Stimulated activated CD4-positive, alpha-beta T cell treated with anti-CD3 and anti-CD28 coated beads, Interleukin-12 subunit alpha, Interleukin-12 subunit beta, amount 100 ng/mL, for 24 hours (primary cell): ENCODE data around the gene CPED1.
"Not testable (repeated sequence)": the region's sequence is repeated elsewhere in the genome, so short reads cannot be mapped to it uniquely, and the experiment has no call there.

Experiments
- DNase-seq, 2 experiments: peaks; one replicate each; pipeline ENCODE4 v3.0.0-alpha.2; 2020; ENCODE audit warnings: low read depth in 2 of 2

Gene CPED1

DNA sequence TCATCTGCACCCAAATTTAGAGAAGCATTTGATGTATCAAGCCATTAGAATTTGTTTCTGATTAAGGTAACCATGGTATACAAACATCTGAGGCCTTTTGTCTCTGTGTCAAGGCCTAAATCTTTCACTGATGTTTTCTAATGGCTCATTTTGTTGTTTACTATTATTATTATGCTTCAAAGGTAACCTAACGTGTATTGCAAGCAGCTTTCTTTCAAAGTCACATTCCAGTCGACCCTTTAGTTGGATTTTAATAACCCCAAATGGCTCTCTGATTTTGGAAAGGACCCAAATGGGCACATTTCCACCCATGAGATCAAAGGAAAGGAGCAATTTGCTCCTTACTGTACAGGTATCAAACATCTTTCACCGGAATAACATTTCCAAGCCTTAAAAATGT is 293.6 kb downstream of the CPED1 start:
- no peak for DNase-seq

DNA sequence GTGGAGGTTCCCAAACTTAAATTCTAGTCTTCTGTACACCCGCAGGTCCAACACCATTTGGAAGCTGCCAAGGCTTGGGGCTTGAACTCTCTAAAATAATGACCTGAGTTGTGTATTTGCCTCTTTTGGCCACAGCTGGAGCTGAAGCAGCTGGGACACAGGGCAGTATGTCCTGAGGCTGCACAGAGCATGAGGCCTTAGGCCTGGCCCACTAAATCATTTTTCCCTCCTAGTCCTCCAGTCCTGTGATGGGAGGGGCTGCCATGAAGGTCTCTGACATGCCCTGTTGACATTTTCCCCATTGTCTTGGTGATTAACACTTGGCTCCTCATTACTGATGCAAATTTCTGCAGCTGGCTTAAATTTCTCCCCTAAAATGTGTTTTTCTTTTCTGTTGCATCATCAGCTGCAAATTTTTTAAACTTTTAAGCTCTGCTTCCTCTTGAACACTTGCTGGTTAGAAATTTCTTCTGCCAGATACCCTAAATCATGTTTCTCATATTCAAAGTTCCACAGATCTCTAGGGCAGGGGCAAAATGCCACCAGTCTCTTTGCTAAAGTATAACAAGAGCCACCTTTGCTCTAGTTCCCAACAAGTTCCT is 296.7 kb downstream of the CPED1 start:
- no peak for DNase-seq

DNA sequence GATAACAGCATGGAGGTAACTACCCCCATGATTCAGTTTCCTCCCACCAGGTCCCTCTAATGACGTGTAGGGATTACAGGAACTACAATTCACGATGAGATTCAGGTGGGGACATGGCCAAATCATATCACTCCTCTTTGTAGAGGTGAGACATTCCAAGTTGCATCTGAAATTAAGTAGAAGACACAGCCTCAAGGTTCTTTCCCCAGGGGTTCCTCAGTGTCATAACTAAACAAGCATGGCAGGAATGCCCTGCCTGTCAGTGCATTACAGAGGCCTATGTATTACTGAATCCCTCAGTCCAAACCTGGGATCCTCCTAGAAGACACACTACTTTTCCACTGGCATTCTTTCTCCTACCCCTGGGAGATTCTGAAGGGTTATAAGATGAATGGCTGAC is 297.7 kb downstream of the CPED1 start:
- no peak for DNase-seq

DNA sequence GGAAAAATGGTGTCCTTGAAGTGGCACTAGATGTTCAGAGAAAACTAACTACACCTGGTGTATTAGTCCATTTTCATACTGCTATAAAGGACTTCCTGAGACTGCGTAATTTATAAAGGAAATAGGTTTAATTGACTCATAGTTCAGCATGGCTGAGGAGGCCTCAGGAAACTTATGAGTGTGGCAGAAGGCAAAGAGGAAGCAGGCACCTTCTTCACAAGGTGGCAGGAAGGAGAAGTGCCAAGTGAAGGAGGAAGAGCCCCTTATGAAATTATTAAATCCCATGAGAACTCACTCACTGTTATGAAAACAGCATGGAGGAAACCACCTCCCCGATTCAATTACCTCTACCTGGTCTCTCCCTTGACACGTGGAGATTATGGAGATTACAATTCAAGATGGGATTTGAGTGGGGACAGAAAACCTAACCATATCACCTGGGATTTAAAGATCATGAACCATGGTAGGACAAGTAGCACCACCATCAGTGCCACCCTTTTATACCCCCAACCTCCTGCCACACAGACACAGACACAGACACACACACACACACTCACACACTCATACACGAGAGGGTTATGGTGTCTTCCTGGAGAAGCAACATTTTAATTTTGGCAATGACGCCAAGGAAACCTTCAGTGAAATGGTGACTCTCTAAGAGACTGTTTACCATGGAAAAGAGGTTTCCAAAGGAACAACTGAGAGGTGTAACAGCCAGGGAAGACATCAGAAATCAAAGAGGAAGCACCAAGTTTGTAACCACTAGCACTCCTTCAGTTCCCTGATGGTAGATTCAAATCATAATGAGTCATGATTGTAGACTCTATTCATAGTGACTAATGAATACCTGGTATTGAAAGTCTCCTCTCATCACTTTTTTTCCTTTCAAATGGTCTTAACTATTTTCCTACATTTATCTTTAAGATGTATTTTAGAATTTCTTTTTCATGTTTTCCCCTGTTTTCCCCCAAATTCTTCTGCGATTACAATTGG is 298.5 kb downstream of the CPED1 start:
- DNase-seq = no peak

DNA sequence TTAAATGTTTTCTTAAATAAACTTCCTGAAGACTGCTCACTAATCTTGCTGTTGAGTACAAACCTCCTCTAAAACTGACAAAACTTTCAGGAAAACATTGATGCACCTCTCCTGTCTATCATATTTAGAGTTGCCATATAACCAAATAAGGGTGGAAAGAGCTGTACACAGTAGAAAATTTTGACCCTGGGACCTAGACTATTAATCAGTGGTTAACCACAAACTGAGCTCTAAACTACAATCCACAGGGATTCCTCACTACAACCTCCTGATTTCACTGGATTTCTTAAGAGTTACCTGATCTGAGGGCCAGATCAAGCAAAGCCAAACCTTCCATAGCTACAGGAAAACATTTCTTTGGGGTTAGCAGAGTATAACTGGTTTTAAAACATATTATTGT is 300.4 kb downstream of the CPED1 start:
- DNase-seq = no peak

DNA sequence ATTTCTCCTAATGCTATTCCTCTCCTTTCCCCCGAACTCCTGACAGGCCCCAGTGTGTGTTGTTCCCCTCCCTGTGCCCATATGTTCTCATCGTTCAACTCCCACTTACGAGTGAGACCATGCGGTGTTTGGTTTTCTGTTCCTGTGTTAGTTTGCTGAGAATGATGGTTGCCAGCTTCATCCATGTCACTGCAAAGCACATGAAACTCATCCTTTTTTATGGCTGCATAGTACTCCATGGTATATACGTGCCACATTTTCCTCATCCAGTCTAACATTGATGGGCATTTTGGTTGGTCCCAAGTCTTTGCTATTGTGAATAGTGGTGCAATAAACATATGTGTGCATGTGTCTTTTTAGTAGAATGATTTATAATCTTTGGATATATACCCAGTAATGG is 301.4 kb downstream of the CPED1 start:
- not testable (repeated sequence) for DNase-seq

DNA sequence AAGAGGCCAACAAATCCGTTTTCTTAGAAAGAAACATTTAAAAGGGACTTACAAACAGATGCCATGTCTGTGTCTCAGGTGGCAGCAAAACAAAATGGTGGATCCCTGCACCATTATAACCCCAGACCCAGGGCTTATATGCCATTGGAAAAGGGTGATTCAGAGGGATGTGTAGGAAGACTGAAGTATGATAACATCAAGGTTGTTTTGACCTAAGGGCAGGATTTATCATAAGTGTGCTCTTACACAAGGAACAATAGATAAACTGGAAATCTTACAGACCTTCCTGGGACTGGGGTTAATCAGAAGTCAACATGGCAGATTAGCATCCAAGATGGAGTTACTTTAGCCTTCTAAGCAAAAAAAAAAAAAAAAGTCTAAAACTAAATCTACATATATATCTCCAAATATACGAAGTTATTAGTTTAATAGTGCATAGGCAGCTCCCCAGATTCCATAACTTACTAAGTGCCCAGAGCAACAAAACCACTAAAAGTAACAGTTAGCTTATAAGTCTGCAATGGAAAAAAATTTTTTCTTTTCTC is 306.0 kb downstream of the CPED1 start:
- DNase-seq = no peak

DNA sequence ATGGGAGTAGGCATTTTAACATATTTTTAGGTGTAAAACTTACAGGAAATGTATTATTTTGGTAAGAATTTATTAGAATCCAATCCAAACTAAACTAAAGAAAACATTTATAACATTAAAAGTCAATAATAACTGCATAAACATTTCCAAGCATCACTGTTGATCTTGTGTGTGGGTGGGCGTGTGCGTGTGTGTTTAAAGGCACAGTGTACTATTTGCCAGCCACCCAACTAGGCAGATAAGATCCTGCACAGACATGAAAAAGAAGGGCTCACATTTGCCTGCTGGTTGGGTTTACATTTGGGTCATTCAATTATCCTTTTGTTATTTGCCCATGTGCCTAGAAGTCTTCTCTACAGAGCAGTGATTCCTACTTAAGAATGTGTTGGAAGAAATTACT is 309.3 kb downstream of the CPED1 start:
- no peak for DNase-seq

DNA sequence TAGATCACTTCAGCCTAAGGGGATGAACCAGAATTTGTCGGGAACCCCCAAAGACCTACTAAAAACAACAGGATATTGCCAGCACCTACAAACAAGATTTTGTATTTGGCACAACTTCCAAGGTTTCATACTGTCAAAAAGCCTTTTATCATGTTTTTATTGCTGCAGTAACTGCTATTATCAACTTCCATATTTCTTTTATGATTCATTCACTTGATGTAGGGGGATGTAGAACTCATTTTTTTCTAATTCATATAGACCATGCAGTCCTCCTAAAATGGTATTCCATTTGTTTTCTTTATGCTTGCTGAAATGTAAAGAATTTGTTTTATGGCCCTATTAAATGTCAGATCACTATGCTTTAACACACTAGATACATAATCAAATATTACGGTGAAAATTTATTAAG is 310.3 kb downstream of the CPED1 start:
- DNase-seq = no peak

DNA sequence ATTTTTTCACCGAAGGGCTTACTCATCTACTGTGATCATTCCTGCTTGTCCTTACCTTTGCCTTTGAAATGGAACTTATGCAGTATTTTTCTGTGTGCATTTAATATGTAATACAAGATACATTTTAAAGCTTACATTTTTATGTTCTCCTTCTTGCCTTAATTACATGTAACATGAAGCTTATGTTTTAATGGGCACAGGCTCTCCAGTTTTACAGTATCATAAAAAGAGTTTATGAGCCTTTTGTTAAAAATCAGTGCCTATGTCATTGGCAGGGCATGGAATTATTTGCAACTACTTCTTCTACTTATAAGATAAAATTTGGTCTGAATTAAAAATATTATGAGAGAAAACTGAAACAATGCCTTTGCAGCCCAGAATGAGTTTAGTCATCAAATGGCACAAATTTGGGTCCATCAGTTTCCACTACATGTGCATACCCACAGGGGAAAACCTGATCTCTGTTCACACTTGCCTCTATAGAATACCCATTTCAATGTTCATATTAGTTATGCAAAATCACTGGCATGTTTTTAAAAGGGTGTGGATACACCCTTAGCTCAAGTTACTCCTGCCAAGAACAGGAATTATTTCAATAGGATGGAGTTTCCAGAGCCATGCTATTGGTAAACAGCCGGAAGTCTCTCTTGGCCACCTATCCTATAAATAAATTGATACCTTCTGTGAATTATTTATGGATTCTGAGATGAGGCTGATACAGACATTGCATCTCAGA is 312.3 kb downstream of the CPED1 start:
- DNase-seq = no peak

DNA sequence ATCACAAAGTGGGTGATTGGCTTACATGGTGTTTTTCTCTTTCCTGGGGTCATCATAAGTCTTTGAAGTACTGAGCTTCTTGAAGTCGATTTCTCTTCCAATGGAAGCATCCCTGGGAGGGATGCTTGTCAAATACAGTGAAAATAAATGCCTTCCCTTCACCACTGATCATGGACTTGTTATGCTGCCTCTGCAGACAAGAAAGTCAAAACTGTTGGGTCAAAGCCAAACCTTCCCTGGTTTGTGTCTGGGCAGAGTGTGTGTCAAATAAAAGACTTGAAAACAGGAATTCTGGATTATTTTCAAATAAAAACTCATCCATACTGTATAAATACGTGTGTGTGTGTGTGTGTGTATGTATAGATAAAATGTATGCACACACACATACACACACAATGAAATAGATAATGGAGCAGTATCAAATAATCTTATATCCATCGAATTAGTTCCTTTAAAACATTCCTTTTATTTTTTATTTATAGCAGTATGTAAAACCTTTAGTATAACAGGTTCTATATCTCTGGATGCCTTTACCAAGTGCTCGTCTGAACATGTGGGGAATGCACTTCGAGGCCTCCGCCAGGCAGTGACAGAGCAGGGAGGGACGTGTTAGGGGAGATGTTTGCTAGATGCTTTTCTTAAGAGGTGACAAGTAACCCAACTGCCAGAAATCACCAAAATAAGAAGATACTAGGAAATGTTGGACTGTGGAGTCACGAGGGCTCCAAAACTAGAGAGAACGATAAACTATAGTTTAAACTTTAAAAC is 313.1 kb downstream of the CPED1 start:
- DNase-seq = no peak

DNA sequence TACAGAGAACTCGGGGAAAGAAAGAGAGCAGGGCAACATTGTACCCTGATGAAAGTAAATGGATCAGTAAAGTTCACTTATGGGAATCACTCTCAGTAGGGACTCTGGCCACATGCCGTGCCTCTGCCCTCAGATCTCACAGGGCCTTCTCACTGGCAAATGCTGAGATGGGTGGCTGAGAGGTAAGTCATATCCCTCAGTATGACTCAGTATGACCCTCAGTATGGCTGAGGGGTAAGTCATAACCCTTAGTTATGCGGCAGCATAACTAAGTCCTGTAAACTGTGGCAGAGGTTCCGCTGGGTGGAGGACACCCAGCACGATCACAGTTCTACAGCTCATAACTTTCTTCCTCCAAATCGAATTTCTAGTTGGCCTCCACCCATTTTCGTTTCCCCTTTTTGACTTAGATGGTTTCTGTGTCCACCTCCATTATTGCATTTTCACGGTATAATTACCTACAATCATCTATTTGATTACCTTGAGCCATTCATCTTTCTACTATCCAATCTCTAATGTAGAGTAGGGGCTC is 313.8 kb downstream of the CPED1 start:
- no peak for DNase-seq

DNA sequence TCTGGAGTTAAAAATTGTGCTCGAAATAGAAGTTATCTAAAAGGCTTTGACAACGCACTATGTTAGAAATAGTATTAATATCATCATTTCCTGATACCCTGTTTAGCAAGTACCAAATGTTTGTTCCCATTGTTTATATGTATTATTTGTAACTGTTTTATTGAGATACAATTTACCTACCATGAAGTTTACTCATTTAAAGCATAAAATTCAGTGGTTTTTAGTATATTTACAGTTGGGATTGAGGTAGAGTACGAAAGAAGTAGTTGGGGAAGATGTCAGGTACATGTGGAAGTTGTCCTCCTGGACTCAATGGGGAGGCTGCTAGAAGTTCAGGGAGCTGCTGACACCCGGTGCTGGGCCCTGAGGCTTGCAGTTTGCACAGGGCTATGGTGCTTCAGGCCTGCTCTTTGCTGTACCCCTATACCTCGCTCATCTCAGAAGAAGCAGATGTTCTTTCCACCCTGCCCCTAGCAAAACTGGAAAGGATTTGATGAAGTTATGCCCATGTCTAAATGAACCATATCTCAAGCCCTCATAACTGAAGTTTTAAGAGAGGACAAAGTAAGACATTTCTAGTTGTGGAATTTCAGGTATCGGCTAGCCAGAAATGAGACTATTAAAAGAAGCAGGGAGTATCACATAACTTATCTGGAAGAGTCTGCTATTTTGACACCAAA is 315.1 kb downstream of the CPED1 start:
- DNase-seq = no peak

DNA sequence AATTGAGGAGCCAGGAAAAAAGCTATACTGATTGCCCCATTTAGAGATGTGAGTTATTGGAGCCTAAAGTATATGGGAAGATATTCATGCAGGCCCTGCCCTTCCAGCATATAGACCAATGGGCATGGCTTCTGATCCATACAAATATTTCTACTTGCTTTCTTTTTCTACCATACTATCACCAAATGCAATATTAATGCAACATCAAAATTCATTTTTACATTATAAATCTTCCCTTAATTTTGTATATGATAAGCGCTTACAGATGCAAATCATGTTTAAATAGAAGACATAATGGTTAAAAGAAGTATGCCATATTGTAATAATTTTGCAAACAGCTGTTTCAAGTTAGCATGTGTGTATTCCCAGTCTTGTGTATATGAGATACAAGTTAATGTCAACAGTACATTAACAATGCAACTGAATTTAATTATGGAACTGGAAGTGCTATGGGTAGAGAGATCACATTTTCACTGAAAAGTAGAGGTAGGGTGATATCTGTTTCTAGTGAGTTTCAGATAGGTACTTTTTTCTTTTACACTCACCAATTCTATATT is 315.7 kb downstream of the CPED1 start:
- no peak for DNase-seq

DNA sequence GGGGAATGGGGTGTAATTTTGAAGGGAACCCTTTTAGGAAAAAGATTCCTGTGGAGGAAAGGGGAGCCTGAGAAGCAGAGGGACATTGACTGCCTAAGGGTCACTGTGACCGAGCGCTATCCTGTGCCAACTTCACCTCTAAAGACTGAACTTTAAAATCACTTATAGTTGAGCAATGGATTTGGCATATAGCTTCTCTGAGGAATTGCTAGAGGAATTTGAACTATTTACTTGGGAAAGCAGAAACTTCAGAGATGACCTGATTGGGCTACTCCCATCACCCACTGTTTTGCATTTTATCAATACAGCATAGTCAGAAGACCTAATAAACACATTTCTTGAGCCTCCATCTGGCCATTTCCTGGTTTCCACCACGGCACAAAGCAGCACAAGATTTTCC is 316.6 kb downstream of the CPED1 start:
- DNase-seq = no peak

DNA sequence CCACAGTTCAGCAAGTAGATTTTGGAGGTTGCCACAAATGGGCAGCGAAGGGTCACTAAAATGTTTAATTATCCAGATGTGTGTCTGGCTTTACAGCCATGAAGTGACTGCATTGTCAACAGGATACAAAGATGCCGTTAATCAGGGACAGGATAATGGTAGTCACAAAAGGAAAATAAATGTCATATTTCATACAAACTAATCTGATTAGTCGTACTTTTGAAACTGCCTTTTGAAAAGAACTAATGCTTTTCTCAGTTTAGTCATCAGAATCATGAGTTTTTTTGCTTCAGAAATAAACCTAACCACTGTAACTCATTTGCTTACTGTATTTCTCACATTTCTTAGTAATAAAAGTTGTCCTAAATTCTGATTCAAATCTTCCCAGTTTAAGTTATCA is 318.1 kb downstream of the CPED1 start:
- no peak for DNase-seq

DNA sequence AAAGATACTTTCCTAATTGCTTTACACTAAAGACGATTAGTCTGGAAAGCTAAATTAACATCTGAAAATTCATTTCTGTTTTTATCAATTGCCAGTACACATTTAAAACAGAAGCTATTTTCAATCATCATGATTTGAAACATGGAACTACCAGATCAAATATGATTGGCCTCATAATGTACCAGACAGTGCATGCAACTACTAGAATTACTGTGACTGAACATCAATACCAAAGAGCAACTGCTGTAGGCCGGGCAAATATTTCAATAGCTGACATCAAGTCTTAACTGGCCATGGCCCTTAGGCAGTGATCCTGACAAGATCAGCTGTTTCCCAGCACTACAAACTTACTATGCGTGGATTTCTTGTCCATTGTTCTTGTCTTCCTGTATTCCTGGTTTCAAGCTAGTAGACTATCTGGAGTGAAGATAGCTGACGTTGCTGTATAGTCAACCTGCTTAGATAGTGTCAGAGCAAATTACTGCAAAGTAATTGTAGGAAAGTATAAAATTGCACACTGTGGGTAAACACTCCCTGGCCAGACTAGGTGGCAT is 318.6 kb downstream of the CPED1 start:
- no peak for DNase-seq

DNA sequence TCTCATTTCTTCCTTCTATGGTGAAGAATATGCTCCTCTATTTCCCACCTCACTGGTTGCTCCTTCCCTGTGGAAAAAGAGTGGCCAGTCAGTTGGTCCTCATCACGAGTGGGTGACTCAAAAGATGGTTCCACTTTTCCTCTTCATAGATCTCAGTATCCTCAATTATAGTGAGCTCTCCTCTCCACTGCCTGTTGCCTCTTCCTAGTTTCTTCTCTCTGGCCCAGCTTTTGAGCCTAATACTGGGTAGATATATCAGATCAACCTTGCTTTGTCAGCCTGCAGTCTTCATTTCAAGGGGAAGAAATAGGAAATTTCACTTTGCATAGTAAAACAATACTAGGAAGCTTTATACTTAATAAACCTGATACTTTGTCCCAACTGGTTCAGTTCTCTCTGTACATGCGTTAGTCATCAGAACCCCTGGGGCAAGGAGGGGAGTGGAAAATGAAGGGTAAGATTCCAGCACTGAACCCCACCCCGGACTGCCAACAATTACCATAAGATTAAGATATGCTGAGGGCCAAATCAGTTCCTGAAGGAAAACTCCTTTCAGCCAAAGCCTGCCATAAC is 324.8 kb downstream of the CPED1 start:
- DNase-seq = no peak

DNA sequence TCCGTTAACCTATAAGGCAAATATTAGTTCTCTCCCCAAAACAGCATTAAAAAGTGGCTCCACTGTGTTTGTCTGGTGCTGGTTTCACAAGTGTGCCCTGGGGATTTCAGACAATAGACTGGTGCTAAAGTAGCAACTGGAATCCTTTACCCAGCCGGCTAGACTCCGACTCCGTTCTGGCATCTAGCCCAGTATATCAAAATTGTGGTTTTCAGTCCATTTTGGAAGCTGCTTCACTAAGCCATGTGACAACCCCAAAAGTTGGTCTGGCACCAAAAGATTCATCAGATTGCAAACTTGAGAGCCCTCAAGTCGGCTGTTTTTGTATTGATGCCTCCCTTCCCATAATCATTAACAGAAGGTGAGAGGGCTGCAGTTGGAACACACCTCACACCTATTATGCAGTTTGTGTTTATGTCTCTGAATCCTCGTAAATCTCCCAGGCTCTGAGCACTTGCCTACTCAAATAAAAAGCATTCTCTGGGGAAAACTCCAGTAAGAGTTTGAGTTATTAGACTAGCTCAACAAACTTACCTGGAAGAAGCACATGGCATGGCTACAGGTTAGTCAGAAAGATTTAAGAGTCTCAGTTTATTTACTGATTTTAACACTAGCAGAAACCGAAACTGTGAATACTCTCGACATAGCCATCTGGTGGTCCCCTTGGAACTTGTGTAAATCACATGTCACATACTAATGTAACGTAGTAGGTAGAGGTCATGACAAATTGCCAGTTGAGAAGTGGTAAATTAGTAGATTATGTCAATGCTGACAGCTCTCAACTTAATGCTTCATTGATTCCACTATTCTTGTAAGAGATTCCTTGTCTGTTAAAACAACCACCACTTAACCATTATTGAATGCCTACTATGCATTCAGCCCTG is 325.5 kb downstream of the CPED1 start:
- DNase-seq = no peak
